NB4 (cell line): ENCODE data around the gene FGFBP2.

Experiments
- DNase-seq: peaks from one replicate; pipeline ENCODE4 v3.0.0; 2010; ENCODE audit warnings: low read depth
- H3K4me3 ChIP-seq: one replicate; pipeline ENCODE4 v1.5.1; 2011; ENCODE audit warnings: mild to moderate bottlenecking, low read depth, low read length, moderate library complexity
- CTCF ChIP-seq: IDR thresholded peaks from one replicate; pipeline ENCODE4 v1.5.1; 2012; ENCODE audit warnings: low read depth, low read length
- MAX ChIP-seq: IDR thresholded peaks from 2 replicates; pipeline ENCODE4 v1.6.1; 2011; ENCODE audit warnings: low read depth, low read length
- MYC ChIP-seq: IDR thresholded peaks from 2 replicates; pipeline ENCODE4 v1.6.1; 2011; ENCODE audit warnings: low read depth, low read length
- POLR2A ChIP-seq: IDR thresholded peaks from 2 replicates; pipeline ENCODE4 v1.6.1; 2011; ENCODE audit warnings: mild to moderate bottlenecking; ENCODE audit not compliant: insufficient read length; ENCODE audit errors: extremely low read depth

FGFBP2 gene

GRCh38 chr4:15990570-15991285, 27.8 kb upstream of the FGFBP2 start:
- no peak for DNase-seq
- TF ChIP-seq MAX: no peak
- no peak for TF ChIP-seq CTCF
- TF ChIP-seq MYC: no peak
- TF ChIP-seq POLR2A: no peak
- H3K4me3 ChIP-seq: no peak overlapping the region

DNA sequence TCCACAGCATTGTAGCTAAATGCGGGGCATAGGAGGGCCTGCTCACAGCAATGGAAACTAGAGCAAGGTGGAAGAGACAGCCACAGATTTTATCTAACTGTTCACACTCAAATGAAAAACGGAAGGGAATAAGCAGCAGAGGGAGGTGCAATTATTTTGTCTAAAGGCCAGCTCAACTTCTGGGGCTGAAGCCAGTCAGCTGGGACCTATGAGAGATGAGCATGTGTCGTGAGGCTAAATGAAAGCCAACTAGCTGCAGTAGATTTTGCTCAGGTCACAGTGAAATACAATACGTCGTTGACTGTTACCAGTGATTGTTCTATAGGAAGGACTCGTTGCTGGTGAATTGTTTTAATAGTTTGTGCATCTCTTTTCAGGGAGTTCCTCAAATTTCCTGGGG, 26.4 kb upstream of the FGFBP2 start:
- H3K4me3 ChIP-seq: no peak overlapping the region
- DNase-seq: no peak
- no peak for TF ChIP-seq MAX
- TF ChIP-seq POLR2A: no peak
- TF ChIP-seq MYC: no peak
- TF ChIP-seq CTCF: no peak

GRCh38 chr4:15988222-15988621, 25.2 kb upstream of the FGFBP2 start:
- H3K4me3 ChIP-seq: no peak overlapping the region
- TF ChIP-seq MAX (no peak), CTCF (no peak), MYC (no peak), POLR2A (no peak)
- no peak for DNase-seq

GRCh38 chr4:15986907-15987306, 23.9 kb upstream of the FGFBP2 start:
- H3K4me3 ChIP-seq: no peak overlapping the region
- DNase-seq: no peak
- TF ChIP-seq MAX (no peak), MYC (no peak), CTCF (no peak), POLR2A (no peak)

DNA sequence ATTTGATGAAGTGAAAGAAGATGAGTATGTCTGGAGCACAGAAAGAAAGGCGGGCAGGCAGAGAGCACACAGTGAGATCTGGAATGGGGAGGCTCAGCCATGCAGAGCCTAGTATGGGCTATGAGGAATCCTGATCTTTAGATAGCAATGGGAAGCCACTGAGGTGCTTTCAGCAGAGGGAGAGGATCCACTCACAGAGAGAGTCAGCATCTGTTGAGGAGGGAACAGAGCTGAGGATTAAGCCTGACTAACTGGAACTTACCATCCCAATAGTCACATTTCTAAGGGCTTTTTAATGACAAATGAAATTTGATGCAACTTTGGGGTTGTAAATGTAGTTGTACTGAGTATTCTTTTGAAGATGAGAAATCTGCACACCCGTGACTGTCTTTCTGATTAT, 20.6 kb upstream of the FGFBP2 start:
- TF ChIP-seq MYC: no peak
- no peak for TF ChIP-seq POLR2A
- no peak for TF ChIP-seq MAX
- H3K4me3 ChIP-seq: no peak overlapping the region
- no peak for DNase-seq

DNA sequence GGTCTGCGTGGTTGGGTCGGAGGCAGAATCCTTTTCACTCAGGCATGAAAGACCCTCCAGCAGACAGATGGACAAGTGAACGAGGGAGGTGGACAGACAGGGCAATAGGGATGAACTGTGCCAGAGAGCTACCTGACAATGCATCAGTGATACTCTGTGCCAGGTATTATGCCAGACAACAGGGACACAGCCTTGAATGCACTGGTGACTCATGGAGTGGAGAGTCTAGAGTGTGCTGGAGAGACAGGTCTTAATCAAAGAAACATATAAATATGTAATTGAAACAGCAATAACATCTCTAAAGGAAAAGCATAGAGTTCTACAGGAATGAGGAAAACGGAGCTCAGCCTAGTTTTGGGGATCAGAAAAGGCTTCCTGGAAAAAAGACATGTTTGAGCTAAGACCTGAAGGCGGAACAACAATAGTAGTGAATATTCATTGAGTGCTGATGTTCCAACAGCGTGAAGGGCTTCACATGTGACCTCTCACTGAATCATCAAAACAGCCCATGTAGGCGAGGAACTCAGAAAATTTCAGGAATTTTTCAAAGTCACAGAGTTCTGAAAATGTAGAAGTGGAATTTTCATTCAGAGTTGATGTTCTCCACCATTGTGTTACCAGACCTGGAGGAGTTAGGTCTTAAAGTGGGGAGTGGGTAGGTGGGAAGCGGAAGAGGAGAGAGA, 20.0 kb upstream of the FGFBP2 start:
- TF ChIP-seq MYC: no peak
- TF ChIP-seq POLR2A: no peak
- no peak for DNase-seq
- H3K4me3 ChIP-seq: no peak overlapping the region
